Measurements from ENCODE around the gene UGT1A10.

UGT1A10 gene

GRCh38 chr2:233600386-233600785 is 35.9 kb upstream of the UGT1A10 start:
- Histone ChIP-seq H3K79me2 (no peaks in the 10 kb centered on the region), H3K27ac (no peak overlapping the region), H3K4me3 (ENCODE audit: low read depth, low read length) (no peak overlapping the region), H3K9me3 (ENCODE audit: control insufficient read depth, low read length) (no peaks in the 10 kb centered on the region), H3K9ac (no peak overlapping the region), H3K36me3 (ENCODE audit: control insufficient read depth, insufficient read depth, low read length) (no peaks in the 10 kb centered on the region), H3K4me2 (ENCODE audit: low read length) (peak overlapping the region; percentile 34), H3K4me1 (no peaks in the 10 kb centered on the region), H3K27me3 (ENCODE audit: control insufficient read depth, insufficient read depth, low read length) (no peaks in the 10 kb centered on the region), H2AFZ (no peak overlapping the region)
- TF ChIP-seq CTCF (IDR thresholded peaks at IDR 0.05) = no peak

GRCh38 chr2:233602076-233602475 is 34.2 kb upstream of the UGT1A10 start:
- Histone ChIP-seq H3K79me2 (no peaks in the 10 kb centered on the region), H3K36me3 (ENCODE audit: control insufficient read depth, insufficient read depth, low read length) (no peaks in the 10 kb centered on the region), H3K9ac (no peak overlapping the region), H3K27me3 (ENCODE audit: control insufficient read depth, insufficient read depth, low read length) (no peaks in the 10 kb centered on the region), H3K4me1 (no peaks in the 10 kb centered on the region), H3K4me2 (ENCODE audit: low read length) (no peak overlapping the region), H3K27ac (no peak overlapping the region), H3K4me3 (ENCODE audit: low read depth, low read length) (no peak overlapping the region), H3K9me3 (ENCODE audit: control insufficient read depth, low read length) (no peaks in the 10 kb centered on the region), H2AFZ (no peak overlapping the region)
- TF ChIP-seq CTCF (IDR thresholded peaks at IDR 0.05) = no peak

GRCh38 chr2:233603520-233603919 is 32.7 kb upstream of the UGT1A10 start:
- Histone ChIP-seq H3K79me2 (no peaks in the 10 kb centered on the region), H3K36me3 (ENCODE audit: control insufficient read depth, insufficient read depth, low read length) (no peaks in the 10 kb centered on the region), H3K9ac (no peak overlapping the region), H3K9me3 (ENCODE audit: control insufficient read depth, low read length) (no peaks in the 10 kb centered on the region), H3K4me3 (ENCODE audit: low read depth, low read length) (no peak overlapping the region), H3K4me2 (ENCODE audit: low read length) (no peak overlapping the region), H2AFZ (no peak overlapping the region), H3K27ac (no peak overlapping the region), H3K4me1 (no peaks in the 10 kb centered on the region), H3K27me3 (ENCODE audit: control insufficient read depth, insufficient read depth, low read length) (no peaks in the 10 kb centered on the region)
- no peak for TF ChIP-seq CTCF (IDR thresholded peaks at IDR 0.05)

- H3K9me3 ChIP-seq (ENCODE audit: control insufficient read depth, low read length) = no peaks in the 10 kb centered on the region
Observed at GRCh38 chr2:233604826-233605225, 31.4 kb upstream of the UGT1A10 start.

More at GRCh38 chr2:233604826-233605225, 31.4 kb upstream of the UGT1A10 start:
- Histone ChIP-seq H3K4me2 (ENCODE audit: low read length) (no peak overlapping the region), H3K79me2 (no peaks in the 10 kb centered on the region), H2AFZ (no peak overlapping the region), H3K36me3 (ENCODE audit: control insufficient read depth, insufficient read depth, low read length) (no peaks in the 10 kb centered on the region), H3K4me3 (ENCODE audit: low read depth, low read length) (no peak overlapping the region), H3K27me3 (ENCODE audit: control insufficient read depth, insufficient read depth, low read length) (no peaks in the 10 kb centered on the region), H3K4me1 (no peaks in the 10 kb centered on the region), H3K27ac (no peak overlapping the region), H3K9ac (no peak overlapping the region)
- no peak for TF ChIP-seq CTCF (IDR thresholded peaks at IDR 0.05)
